Fibroblast of skin of scalp (primary cell): ENCODE data around the gene HPS4.

Experiments
- DNase-seq: peaks from one replicate; pipeline ENCODE4 v3.0.0-alpha.2; 2013

HPS4 gene

DNA sequence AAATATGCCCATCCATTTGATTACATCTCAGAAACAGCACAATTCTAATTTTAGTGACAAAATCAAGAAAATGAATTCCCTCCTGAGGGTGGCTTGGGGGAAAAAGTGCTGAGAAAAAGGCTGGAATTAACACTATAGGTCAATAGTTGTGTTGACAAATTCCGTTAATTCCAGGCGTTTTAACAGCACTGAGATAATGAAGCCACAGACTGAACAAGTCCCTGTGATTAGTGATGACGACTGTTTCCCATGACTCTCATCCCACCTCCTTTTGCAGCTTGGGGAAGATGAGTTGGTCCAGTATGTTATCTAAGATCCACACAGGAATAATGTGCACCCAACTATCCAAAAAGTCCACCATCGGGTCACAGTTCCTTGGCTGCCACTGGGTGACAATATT, 12.9 kb upstream of the HPS4 start:
- DNase-seq: no peak

DNA sequence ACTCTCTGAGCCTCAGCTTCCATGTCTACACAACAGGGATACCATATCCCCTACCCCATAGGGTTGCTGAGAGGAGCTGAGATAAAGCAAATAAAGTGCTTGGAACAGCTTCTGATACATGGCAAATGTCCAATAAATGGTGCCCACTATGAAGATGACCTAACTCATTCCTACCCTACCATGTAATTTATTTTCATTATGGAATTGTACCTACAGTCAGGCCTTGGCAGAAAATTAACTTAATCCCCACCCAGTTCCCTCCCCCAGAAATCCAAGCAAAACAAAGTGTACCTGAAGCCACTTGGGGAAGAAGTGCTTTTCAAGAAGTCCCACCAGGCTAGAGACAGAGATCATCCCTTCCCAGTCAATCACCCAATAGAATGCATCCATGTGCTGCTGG, 10.9 kb upstream of the HPS4 start:
- no peak for DNase-seq

DNA sequence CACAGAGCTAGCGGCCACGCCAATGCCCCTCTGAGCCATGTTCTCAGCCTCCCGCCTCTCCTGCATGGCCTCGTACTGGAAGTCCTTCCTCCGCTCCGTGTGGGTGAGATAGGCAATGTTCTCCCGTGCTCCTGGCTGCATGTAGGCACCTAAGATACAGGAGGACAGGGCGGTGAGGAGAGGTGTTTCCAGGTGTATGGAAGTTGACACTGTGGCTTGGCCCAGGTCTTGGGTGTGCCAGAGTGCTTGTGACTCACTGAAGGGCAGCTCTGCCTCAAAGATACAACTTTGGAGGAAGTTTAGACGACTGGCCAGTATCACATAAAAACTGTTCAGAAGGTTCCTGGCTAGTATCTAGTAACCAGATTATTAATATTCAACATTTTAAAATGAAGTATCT, 8.6 kb upstream of the HPS4 start:
- DNase-seq: no peak

DNA sequence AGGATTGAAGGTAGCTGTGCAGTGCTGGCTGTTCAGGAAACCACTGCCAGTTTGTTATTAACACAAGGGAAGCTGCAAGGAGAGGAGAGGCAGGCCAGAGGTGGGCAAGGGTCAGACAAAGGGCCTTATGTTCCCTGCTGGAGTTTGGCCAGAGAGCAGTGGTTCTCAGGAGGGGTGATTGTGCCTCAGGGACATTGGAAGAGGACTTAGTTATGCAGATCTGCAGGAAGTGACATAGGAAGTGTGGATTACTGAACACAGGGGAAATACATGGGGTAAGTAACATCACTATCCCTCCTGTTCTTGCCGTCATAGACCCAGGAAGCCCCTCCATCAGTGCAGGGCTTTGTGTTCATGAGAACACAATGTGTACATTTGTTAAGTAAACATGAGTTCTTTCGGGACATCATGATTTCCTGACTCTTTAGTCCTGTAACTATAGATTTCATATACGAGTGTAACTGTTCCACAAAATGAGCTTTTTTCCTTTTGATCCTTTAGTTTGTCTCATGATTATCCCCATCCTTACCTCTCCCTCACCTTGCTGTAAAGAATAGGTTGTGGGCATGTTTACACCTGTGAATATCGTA, 6.0 kb upstream of the HPS4 start:
- no peak for DNase-seq

DNA sequence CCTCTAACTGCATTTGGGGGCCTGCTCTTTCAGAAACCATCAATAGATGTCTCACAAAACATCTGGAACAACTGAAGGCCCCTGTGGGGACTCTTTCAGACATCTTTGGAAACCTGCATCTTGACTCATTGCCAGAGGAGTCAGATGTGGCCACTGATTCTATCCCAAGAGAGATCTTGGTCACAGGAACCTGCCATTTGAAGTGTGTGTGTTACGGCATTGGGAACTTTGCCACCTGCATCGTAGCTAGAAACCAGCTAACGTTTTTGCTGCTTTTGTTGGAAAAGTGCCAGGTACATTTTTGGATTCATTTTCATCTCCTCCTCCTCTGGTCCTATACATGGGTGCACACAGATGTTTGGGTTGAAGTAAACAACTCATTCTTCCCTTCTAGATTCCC, 4.4 kb upstream of the HPS4 start:
- no peak for DNase-seq

DNA sequence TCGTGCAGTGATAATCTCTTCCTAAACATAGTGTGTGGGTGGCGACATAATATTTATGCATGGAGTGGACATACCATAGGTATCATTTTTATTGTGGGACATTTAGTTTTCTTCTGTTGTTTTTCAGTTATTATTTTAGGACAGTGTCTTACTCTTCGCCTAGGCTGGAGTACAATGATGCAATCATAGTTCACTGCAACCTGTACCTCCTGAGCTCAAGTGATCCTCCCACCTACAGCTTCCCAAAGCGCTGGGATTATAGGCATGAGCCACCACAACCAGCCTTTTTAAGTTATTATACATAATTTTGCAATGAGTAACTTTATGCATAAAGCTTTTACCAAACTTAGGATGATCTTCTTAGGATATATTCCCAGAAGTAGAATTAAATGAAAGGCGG, 2.8 kb upstream of the HPS4 start:
- DNase-seq: no peak

DNA sequence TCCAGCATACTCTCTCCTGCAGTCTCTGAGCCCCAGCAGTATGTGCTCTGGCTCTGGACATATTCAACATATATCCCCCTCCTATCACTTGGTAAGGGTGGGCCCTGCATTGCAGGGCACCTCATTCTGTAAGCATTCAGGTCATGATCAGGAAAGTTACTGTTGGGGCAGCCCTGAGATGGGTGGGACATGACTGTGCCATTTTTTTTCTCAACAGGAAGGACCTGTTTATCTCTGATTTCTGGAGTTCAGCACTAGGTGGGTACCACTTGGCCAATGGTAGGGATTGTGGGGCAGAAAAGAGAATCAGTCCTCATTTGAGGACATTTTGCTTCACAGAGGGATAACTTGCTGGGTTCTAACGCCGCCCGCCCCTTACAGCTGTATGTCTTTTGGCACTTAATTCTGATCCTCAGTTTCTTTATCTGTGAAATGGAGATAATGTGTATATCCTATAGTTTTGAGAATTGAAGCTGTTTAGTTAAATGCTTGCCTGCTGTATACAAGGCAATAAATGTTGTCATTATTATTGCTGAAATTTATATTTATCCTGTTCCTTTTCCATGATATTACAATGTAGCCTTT, 2.3 kb upstream of the HPS4 start:
- no peak for DNase-seq

DNA sequence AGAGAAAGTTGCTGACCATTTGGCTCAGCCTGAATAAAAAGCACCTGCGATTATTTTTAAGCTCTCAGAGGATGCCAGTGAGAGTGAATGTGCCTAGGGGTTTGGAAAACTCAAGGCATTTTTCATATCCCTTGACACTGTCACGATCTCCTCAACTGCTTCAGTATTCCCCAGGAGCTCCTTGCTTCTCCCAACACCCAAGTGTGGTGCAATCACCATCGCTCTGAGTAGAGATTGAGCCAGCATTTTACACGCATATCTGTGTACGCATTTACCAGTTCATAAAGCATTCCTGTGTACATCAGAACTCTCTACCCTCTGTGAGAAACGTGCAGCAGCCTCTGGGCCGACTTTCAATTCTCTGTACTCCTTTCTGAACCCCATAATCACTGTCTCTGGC, 1.4 kb upstream of the HPS4 start:
- DNase-seq: no peak

DNA sequence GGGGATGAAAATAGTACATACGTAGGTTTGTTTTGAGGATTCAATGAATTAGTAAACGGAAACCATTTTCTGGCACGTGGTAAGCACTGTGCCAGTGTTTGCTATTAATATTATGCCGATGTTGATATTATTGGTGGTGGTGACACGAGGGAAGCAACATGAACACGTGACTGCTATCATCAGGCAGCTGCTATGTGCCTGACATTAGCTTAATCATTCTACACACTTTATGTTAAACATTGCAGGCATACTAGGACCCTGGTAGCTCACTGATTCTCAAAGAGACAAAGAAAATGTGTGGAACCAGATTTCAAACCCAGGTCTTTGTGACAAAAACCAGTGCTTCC, 750 bp upstream of the HPS4 start:
- peak; percentile 5 for DNase-seq

DNA sequence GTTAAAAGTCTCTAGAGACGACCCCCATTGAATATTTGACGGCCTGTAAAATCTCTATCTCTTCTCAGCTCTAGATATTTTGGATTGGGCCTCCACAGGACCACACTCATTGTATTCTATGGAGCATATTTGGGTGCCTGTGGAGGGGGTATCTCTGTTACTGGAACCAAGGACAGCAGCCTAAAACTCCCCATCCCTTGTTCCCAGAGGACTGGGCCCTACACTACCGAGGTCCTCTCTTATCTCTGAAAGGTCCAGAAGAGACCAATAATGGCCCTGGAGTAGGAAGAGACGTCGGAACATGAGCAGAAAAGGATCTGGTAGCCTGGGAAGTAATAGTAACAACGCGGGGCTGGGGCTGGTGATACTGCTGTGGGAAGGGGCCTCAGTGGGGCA, 542 bp downstream of the HPS4 start:
- no peak for DNase-seq

DNA sequence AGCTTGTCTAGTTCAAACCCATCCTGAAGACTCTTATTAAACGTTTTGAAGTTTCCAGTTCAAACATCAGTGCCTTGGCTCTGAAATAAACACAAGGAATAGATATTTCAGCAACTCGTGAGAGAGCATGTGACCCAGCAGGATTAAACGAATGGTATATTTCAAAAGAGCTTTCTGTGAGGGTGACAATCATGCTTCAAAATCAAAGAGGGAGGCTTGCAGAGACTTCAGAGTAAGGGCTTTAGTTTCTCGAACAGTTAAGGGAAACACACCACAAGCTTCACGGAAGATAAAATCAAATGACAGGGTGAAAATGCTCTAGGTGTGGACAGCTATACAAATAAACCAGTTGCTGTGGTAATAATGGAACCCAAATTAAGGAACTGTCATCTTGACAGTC, 1.4 kb downstream of the HPS4 start:
- DNase-seq: no peak

DNA sequence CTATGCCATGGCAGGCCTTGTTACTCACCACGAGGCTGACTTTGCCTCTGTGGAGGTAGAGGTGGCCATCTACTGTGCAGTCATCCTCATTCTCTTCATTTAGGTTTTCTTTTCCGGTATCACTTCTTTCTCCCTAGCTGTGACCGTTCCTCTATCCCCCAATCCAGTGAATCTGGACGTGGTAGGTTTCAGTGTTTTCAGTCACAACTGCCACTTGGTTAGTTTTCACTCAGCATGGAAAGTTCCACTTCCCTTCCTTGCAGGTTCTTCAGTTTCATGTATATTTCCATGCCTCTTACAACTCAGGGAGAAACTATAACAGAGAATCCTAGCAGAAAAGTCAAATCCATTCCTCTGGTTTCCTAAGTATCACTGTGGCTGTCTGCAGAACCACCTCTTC, 1.9 kb downstream of the HPS4 start:
- no peak for DNase-seq

DNA sequence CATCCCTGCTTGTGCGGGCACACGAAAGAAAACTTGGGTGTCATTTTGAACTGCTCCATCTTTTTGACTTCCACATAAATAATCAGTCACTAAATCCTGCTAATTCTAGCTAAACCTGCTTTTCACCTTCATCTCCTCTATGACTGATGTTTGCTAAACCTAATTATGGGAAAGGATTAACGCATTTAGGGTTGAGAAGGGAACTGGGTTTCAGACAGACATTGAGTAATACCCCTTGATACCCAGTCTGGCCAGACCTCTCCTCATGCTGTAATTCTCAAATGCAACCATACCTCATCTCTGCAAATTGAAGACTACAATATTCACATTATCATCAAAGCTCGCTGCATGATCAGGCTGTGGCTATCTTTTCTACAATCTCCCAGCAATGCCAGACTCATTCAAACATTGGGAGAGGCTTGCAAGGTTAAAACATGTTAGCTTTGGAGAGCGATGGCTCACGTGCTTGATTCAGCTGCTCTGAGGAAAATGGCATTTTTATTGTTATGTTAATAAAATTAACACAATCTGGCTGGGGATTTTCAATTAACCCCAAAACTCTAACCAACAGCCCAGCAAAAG, 2.4 kb downstream of the HPS4 start:
- DNase-seq: no peak

DNA sequence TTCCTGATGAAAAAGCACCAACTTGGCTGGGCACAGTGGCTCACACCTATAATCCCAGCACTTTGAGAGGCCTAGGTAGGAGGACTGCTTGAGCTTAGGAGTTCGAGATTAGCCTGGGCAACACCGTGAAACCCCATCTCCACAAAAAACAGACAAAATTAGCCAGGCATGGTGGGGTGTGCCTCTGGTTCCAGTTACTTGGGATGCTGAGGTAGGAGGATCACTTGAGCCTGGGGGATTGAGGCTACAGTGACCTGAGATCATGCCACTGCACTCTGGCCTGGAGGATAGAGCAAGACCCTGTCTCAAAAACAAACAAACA, 3.0 kb downstream of the HPS4 start:
- no peak for DNase-seq

DNA sequence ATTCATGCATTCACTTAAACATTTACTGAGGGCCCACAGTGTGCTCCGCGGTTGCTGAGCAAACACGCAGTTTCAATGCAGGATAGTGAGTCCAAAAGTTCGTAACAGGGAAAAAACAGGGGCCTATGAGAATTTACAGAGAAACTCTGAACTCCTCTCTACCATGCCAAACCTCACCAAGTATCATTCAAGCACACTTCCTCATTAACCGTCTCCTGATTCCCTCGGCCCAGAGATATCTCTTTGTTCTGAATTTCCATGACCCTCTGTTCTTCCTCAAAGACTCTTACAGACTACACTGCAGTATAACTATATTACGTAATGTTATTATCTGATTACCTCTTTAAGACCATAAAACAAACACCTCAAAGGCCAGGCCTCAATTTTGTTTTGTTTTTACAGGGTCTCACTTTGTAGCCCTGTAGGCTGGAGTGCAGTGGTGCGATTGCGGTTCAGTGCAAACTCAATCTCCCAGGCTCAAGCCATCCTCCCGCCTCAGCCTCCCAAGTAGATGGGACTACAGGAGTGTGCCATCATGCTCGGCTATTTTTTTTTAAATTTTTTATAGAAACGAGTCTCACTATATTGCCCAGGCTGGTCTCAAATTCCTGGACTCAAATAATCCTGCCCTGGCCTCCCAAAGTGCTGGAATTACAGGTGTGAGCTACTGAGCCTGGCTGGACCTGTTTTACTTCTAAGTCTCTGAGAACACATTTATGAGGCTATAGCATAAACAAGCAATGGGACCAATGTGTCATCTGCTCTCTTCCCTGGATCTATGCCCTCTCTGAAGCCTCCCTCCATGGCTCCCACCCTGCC, 3.6 kb downstream of the HPS4 start:
- no peak for DNase-seq

DNA sequence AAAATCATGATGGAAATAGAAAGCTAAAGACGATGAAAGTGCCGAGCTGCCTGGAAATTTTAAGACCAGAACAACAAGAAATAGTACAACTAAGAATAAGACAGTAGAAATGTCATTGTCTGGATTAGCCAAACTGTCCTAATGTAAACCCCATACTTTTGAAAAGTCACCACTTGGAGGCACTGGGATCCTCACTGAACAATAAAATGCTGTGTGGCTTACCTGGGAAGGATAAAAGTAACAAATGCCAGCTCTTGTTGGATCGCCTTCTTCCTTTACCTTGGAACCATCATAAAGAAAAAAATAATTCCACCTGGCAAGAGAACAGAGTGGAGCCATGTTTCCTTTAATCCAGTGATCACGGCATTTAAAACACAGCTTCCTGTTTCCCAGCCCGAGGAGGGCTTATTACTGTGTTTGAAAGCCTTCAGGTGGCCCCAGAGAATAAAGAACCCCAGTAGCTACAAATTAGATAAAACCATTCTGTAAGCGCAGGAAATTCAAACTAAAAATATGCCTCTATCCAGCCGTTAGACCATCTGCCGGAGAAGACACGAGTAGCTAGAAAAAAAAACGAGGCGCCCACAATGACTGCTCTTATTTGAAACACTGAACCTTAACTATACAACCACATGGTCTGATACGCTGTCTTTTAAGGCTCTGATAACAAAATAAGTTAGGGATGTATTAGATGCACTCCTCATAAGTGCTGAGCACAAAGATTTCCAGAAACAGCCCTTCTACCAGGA, 4.4 kb downstream of the HPS4 start:
- DNase-seq: no peak

DNA sequence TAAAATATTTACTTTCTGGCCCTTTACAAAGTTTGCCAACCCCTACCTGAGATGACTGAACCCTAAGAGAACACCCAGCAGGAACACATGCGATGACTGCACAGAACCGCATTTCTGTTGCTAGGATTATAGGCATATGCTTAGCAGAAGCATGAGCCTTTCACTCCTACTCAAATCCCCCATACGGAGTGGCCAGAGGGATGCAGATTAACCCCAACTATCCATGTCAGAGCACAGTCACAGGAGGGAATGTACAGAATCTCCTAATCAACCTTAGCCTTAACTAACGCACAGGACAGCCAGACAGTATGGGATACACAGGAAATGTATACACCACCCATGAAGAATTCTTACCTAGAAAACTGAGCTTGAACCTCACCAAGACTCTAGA, 6.2 kb downstream of the HPS4 start:
- peak; percentile 3 for DNase-seq

DNA sequence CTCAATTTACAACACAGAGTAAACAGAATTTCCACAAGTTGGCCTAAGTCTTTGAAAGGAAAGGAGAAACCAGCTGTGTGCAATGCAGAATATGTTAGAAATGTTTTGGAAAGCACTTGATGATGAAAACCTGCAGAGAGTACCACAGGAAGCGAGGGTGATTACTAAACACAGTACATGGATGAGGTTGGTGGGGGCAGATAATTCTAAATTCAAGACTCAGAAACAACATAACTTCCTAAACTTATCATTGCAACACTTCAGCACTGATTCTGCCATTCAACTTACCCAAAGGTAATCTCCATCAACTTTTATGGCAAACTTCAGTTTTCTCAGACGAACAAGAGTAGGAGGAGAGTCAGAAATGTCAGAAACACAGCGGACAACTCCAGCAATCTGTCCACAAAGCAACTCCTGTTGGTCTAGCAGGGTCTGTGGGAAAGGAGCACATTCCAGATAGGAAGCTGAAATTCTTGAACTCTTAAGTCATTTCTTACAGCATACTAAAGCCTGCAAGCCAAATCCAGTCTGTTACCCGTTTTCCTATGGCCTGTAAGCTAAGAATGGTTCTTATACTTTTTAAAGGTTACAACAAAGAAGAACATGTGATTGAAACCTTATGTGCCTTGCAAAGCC, 6.8 kb downstream of the HPS4 start:
- DNase-seq: peak; percentile 84

DNA sequence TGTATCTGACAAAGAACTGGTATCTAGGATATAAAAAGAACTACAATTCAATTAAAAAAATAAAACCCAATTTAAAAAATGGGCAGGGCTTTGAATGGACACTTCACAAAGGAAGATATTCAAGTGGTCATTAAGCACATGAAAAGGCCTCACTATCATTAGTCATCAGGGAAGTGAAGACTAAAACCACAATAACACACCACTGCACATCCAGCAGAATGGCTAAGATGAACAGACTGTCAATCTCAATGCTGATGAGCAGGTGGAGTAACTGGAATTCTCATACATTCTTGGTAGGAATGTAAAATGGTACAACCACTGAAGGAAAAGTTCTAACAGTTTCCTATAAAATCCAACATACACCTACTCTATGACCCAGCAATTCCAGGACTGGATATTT, 8.9 kb downstream of the HPS4 start:
- DNase-seq: no peak

DNA sequence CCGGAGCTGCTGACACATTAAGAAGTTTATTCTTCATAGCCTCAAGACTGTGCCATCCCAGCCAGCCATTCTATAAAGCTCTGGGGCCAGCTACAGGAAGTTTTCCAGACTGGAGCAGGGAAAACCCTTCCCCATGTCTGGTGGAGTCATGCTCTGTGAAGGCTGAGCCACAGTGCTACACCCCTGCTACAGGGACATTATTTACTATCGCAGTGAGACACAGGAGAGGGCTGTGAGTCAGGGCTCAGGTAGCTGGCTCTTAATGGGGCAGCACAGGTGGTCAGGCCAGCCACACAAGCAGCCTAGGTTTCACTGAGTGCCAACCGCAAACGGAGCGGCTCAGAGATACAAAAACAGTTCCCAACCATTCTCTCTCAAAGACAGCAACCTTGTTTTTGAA, 12.1 kb downstream of the HPS4 start:
- peak; percentile 82 for DNase-seq

DNA sequence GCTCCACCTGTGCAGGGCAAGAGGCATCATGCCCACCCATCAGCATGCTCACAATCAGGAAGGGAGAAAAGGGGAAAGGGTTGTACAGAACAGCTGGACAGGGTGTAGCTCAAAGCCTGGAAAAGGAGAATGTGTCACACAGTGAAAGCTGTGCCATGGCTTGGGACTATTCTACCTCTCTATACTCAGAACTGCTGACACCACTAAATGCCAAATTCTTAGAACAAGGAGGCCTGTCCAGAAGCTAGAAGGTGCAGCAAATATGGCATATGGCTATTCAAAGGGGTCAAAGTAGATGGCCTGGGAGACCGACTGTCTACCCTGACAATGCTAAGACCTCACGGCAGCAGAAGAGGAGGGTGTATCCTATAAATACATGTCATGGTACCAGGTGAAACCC, 12.8 kb downstream of the HPS4 start:
- no peak for DNase-seq

DNA sequence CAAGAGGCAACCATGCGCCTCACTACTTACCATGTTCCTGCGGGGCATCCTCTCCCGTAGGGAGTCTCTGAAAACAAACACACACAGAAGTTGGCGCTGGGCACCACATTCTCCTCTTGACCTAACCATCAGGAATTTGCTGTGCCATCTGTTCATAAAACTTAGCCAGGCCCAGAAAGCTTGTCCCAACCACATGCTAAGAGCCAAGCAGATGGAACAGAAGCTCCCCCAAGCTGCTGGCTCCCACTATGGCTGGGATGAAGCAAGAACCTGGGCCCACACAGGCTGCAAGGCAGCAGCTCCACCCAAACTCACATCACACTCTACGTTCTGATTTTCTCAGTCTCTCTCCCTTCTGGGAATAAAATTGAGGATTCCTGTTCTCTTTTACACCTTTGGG, 17.4 kb downstream of the HPS4 start:
- DNase-seq: peak; percentile 9

DNA sequence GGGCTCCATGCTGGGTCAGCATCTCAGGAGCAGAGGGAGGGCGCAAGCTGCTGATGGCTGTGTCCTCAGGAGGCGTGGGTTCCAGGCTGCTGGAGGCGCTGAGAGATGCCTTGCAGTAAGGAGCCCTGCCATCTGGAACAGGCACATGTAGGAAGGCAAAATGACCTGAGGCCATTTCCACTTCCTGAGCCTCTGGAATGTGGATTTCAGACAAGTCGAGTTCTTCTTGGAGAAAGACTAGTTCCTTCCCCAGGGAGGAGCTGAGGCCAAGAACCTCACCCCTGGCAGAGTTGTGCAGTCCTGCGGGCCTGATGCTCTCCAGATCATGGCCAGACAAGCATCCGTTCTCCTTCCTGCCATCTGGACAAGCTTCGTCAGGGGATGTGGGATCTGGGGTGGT, 19.3 kb downstream of the HPS4 start:
- DNase-seq: no peak
